Type B pancreatic cell (in vitro differentiated cells): ENCODE measurements around the gene CERS6. TPM values are rescaled to one million over a fixed set of nuclear protein-coding genes. Genes with fewer than 3 reads are reported as not detected.

Experiments used
- DNase-seq: peaks from one replicate; pipeline ENCODE4 v3.0.0; 2021; ENCODE audit warnings: mixed read lengths; ENCODE audit not compliant: unreplicated experiment; ENCODE audit errors: extremely low spot score
- H3K27ac Mint-ChIP-seq: 2 replicates; pipeline ENCODE4 v1.8.0; 2021; ENCODE audit warnings: mild to moderate bottlenecking, mixed read lengths
- H3K27me3 Mint-ChIP-seq: 2 replicates; pipeline ENCODE4 v1.8.0; 2021; ENCODE audit warnings: mixed read lengths
- H3K36me3 Mint-ChIP-seq: 2 replicates; pipeline ENCODE4 v1.8.0; 2021; ENCODE audit warnings: mixed read lengths
- H3K4me1 Mint-ChIP-seq: one replicate; pipeline ENCODE4 v1.8.0; 2021; ENCODE audit warnings: mixed read lengths; ENCODE audit not compliant: unreplicated experiment
- H3K4me3 Mint-ChIP-seq: 2 replicates; pipeline ENCODE4 v1.8.0; 2021; ENCODE audit warnings: mild to moderate bottlenecking, mixed read lengths
- H3K9me3 Mint-ChIP-seq: 2 replicates; pipeline ENCODE4 v1.8.0; 2021; ENCODE audit warnings: mixed read lengths
- total RNA-seq: library from RNA; stranded (reverse); gene quantifications from 2 replicates; pipeline ENCODE4 v1.2.1, GENCODE V29; 2021; ENCODE audit warnings: low replicate concordance
- TF ChIP-seq, protein P1 (sequence below): fragments of 200-600 bp; sonication (generic); conservative IDR thresholded peaks from 2 replicates; pipeline ENCODE4 v1.5.0; 2021; ENCODE audit warnings: antibody characterized with exemption, mild to moderate bottlenecking

Gene CERS6
- total RNA-seq, 1 donor from 2014 or later, result 43.0 TPM

DNA sequence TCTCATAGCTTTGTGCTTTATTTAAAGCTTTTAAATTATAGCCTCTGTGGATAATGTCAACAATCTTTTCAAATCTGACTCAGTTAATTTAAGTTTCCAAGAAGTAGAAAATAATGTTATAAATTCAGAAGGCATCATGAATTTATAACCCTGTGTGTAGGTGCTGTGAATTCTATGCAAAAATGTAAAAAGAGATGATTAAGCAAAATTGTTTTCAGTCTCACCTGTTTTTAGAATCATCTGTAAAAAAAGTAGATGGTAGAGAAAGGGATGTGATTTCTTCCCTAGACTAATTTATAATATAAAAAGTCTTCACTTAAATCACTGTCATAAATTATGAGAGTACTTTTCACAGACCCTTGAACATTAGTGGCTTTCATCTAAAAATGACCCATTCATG is 260.8 kb downstream of the CERS6 start:
- no peaks in the 10 kb centered on the region for H3K9me3 Mint-ChIP-seq
- H3K27me3 Mint-ChIP-seq, result no peaks in the 10 kb centered on the region
- H3K27ac Mint-ChIP-seq, result no peak overlapping the region
- peaks cover 28% of the 10 kb centered on the region for H3K36me3 Mint-ChIP-seq
- TF ChIP-seq, protein P1, sequence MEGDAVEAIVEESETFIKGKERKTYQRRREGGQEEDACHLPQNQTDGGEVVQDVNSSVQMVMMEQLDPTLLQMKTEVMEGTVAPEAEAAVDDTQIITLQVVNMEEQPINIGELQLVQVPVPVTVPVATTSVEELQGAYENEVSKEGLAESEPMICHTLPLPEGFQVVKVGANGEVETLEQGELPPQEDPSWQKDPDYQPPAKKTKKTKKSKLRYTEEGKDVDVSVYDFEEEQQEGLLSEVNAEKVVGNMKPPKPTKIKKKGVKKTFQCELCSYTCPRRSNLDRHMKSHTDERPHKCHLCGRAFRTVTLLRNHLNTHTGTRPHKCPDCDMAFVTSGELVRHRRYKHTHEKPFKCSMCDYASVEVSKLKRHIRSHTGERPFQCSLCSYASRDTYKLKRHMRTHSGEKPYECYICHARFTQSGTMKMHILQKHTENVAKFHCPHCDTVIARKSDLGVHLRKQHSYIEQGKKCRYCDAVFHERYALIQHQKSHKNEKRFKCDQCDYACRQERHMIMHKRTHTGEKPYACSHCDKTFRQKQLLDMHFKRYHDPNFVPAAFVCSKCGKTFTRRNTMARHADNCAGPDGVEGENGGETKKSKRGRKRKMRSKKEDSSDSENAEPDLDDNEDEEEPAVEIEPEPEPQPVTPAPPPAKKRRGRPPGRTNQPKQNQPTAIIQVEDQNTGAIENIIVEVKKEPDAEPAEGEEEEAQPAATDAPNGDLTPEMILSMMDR, result no peak
- no peaks in the 10 kb centered on the region for H3K4me1 Mint-ChIP-seq
- no peak for DNase-seq
- no peak overlapping the region for H3K4me3 Mint-ChIP-seq

DNA sequence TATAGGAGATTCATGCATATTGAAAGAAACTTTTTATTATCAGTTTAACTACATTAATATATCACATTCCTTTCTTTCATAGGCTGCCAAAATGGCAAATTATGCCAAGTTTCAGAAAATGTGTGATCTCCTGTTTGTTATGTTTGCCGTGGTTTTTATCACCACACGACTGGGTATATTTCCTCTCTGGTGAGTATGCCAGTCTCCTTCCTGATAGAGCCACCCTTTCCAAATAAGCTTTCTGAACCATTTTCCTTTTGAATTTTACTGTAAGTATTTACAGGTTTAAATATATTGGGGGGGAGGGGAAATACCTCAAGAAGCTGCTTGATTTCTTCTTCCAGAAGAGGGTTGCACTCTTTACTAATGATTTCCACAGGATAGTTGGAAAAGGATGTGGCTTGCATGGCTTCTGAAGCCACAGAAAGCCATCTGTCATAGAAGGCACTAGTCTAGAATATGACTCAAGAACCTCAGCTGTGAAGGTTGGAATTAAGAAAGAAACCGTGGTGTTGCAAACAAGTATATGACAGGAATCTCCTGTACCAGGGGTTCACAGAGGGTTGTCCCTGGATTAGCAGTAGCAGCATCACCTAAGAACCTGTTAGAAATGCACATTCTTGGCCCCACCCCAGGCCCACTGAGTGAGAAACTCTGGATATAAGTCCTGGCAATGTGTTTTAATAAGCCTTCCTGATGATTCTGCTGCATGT is 261.9 kb downstream of the CERS6 start:
- H3K27me3 Mint-ChIP-seq, result no peaks in the 10 kb centered on the region
- peaks cover 3% of the 10 kb centered on the region for H3K4me1 Mint-ChIP-seq
- DNase-seq, result no peak
- no peak overlapping the region for H3K4me3 Mint-ChIP-seq
- H3K9me3 Mint-ChIP-seq, result no peaks in the 10 kb centered on the region
- no peak overlapping the region for H3K27ac Mint-ChIP-seq
- H3K36me3 Mint-ChIP-seq, result peaks cover 32% of the 10 kb centered on the region
- TF ChIP-seq, protein P1, result no peak

DNA sequence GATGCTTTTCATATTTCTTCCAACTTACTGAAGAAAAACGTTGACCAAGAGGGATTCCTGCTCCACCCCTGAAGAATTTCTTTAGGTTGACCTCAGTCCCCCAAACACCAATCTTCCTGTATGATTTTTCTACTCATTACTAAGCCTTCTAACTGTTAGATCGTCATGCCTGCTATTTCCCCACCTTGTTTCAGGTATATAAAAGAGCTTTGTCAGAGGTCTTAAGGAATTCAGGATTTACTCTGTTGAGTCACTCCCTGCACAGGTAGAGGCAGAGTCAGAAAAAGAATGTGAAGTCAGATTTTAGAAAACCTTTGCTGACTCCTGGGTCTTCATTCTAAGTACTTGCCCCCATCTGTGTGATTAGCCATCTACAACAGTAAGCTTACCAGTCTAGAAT is 262.6 kb downstream of the CERS6 start:
- H3K27ac Mint-ChIP-seq, result no peak overlapping the region
- TF ChIP-seq, protein P1, result no peak
- no peaks in the 10 kb centered on the region for H3K27me3 Mint-ChIP-seq
- no peak overlapping the region for H3K4me3 Mint-ChIP-seq
- H3K4me1 Mint-ChIP-seq, result peaks cover 7% of the 10 kb centered on the region
- no peak for DNase-seq
- H3K9me3 Mint-ChIP-seq, result no peaks in the 10 kb centered on the region
- H3K36me3 Mint-ChIP-seq, result peaks cover 39% of the 10 kb centered on the region

DNA sequence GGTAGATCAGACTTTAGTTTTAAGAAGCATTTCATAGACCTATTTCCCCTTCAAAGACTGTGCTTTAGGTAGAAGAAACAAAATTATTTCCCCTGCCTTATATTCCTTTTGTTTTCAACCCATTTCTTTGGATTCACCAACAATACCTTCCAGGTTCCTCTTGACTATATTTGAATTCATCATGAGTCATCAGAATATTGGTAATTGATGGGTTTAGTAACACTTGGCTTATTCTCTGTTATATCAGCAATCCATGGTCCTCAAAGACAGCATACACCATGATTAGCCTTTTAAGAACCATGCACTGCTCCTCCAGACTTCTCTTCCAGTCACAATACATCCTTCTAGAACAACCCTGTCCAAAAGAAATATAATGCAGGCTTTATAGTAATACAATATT is 263.4 kb downstream of the CERS6 start:
- Mint-ChIP-seq H3K27me3 (no peaks in the 10 kb centered on the region), H3K9me3 (no peaks in the 10 kb centered on the region), H3K4me1 (peaks cover 7% of the 10 kb centered on the region), H3K27ac (no peak overlapping the region), H3K4me3 (no peak overlapping the region), H3K36me3 (peaks cover 44% of the 10 kb centered on the region)
- no peak for DNase-seq
- TF ChIP-seq, protein P1, result no peak

DNA sequence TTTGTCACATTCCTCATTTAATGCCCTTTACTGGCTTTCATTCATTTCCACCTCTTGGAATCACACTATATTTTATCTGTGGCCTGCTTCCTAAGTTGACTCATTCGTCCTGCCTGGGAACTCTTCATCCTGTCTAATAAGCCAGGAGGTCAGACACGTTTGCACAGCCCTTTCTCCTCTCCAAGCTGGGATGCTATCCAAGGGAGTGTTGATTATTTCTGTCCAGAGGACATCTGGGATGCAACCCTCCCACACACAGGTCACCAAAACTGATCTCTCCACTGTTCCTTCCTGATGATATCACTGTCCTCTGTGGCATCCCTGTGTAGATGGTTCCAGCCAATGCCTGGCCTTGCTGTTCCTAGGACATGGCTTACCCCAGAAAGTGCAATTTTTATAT is 266.5 kb downstream of the CERS6 start:
- H3K36me3 Mint-ChIP-seq, result peaks cover 51% of the 10 kb centered on the region

More for the DNA sequence above, 266.5 kb downstream of the CERS6 start:
- TF ChIP-seq, protein P1, result no peak
- Mint-ChIP-seq H3K4me3 (no peak overlapping the region), H3K27ac (no peak overlapping the region), H3K4me1 (peaks cover 7% of the 10 kb centered on the region), H3K9me3 (no peaks in the 10 kb centered on the region), H3K27me3 (no peaks in the 10 kb centered on the region)
- no peak for DNase-seq
